RWPE1 (cell line): Measurements from ENCODE around the gene GINS1.
A peak's percentile ranks its signal among the peaks of the same experiment; 100 is the strongest.

Experiments
- CTCF ChIA-PET: fragments of 350-600 bp; sonication (Branson Sonifier 250); formaldehyde crosslinking; extraction: SDS; loops from one replicate; lab custom pipeline; 2021; lab: Yijun Ruan, JAX
- POLR2A ChIA-PET: fragments of 400-600 bp; formaldehyde crosslinking; extraction: SDS; loops from one replicate; lab custom pipeline; 2020; ENCODE audit warnings: antibody characterized with exemption; ENCODE audit not compliant: low non-redundant PET; lab: Yijun Ruan, JAX
- DNase-seq: peaks from one replicate; pipeline ENCODE4 v3.0.0; 2012; ENCODE audit warnings: low spot score
- H3K27ac ChIP-seq: fragments of 450-650 bp; 2 replicates; pipeline ENCODE4 v1.5.1; 2017
- TF ChIP-seq, protein P1 (sequence below): fragments of 450-650 bp; conservative IDR thresholded peaks from 2 replicates; pipeline ENCODE4 v1.5.1; 2017; ENCODE audit warnings: low read depth, mild to moderate bottlenecking

The GINS1 gene

DNA sequence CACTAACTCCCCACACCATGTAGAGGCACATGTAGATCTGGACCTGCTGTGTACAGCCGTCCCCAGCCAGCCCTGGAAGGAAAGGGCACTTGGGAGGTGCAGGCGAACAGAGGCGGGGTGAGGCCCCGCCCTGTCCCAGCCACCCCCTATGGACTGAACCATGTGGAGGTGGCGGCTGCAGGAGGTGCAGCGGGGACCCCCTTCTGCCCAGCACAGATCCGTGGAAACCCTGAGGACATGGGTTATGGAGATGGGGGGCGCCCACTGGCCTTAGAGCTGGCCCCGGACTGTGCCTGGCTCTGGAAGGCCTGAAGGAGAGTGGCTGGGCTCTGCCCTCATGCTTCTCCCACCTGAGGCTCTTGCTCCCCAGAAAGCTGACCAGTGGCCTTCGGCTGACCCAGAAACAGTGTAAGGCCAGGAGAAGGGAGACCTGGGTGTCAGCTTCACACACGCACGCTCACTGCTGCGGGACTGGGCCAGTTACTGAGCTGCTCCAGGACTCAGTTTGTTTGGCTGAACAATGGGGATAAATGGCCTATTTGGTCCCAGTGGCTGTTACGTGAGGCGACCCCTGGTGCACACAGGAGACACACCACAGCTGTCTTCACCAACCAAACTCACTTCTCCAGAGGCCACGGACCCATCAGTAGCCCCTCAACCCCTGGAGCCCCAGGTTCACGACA lies 87.2 kb downstream of the GINS1 start:
- TF ChIP-seq, protein P1, sequence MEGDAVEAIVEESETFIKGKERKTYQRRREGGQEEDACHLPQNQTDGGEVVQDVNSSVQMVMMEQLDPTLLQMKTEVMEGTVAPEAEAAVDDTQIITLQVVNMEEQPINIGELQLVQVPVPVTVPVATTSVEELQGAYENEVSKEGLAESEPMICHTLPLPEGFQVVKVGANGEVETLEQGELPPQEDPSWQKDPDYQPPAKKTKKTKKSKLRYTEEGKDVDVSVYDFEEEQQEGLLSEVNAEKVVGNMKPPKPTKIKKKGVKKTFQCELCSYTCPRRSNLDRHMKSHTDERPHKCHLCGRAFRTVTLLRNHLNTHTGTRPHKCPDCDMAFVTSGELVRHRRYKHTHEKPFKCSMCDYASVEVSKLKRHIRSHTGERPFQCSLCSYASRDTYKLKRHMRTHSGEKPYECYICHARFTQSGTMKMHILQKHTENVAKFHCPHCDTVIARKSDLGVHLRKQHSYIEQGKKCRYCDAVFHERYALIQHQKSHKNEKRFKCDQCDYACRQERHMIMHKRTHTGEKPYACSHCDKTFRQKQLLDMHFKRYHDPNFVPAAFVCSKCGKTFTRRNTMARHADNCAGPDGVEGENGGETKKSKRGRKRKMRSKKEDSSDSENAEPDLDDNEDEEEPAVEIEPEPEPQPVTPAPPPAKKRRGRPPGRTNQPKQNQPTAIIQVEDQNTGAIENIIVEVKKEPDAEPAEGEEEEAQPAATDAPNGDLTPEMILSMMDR, result no peak
- POLR2A ChIA-PET, result no interaction called here

DNA sequence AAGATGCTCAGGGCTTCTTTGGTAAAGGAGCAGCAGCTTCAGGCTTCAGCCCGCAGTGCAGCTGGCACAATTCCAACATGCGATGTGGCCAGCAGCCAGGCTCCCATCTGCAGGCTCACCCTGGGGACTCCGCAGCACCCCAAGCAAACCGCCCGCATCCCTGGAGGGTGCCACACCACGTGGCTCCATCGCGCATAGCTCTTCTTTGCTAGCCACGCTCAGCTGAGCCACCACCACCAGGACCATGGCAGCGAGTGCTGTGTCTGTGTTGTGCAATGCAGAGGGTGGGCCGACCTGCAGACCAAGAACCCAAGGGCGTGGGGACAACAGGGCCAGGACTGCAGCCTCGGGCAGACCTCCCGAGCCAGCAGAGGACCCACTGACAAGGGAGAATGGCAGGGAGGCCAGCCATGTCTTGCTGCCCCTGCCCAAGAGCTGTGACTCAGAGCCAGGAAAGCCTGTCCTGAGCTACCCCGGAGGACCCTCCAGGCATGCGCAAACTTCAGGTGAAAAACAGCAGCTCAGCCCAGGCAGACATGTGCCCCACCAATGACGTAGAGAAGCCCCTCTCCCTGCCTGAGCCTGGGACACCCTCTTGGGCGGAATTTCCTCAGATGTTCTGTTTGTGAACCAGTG lies 87.8 kb downstream of the GINS1 start:
- TF ChIP-seq, protein P1, result no peak
- CTCF ChIA-PET, result no interaction called here
- peak overlapping the region; percentile 57 for H3K27ac ChIP-seq
- POLR2A ChIA-PET, result no interaction called here
- no peak for DNase-seq

More for the DNA sequence above, 87.2 kb downstream of the GINS1 start:
- CTCF ChIA-PET, result no interaction called here
- H3K27ac ChIP-seq, result no peak overlapping the region
- DNase-seq, result no peak

DNA sequence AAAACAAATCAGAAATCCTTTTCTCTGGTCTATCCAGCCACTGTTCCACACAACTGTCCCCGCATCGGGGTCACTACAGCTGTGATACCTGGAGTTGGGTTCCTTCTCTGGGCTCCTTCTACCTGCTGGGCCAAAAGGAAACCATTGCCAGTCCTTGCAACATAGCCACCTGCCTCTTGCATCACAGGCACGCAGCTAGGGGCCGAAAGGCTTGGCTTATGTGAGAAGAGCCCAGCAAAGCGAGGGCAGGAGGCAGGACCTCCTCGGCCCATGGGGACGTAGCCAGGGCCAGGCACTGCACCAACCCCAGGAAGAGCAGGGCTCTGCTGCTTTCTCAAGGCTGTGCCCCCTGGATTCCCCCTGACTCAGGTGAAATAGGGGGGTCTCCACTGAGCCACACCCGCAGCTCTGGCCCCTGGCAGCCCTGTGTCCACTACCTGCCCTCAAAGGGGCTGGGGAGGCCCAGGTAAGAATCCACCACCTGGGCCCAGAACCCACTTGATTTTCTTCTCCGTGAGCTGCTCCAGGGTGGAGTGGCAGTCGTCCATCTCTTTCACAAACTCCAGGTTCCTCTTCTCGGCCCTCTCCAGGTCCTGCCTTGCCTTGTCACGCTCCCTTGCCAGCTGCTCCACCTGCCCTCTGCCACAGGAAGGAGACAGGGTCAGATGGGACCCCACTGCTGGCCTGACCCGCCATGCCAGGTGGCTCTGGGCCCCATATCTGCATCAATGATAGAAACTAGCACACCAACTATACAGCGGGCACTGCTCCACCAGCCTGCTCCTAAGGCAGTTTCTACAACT lies 88.9 kb downstream of the GINS1 start:
- no peak for DNase-seq
- POLR2A ChIA-PET, result interaction anchor here (0.5 kb wide), 1 partner anchor 91 kb away, joined by 4 read pairs; no protein-coding TSS in a partner anchor
- TF ChIP-seq, protein P1, result no peak
- CTCF ChIA-PET, result interaction anchor here (1.1 to 1.3 kb wide), 2 partner anchors 9 to 13 kb away, joined by 3 to 4 read pairs; no protein-coding TSS in a partner anchor
- peak overlapping the region; percentile 57 for H3K27ac ChIP-seq

DNA sequence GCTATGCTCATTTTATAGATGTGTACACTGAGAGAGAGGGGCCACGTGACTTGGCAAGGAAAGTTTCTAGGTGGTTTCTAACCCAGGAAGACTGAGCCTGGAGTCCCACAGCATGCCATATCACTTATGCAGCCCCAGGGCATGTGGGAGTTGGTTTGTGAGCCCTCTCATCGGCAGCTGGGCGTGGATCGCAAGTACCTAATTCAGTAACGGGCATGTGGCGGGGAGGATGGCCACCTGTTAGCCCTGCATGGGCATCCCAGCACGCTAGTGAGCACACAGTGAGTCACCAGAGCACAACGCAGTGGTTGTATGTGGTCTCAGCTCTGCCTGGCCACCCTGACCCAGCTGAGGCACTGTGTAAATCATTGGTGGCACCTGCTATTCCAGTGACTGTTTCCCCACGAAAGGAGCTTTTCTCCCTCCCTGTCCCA lies 89.5 kb downstream of the GINS1 start:
- ChIA-PET CTCF (interaction anchor here (0.5 to 1.3 kb wide), 2 partner anchors 10 to 27 kb away, joined by 3 to 4 read pairs; no protein-coding TSS in a partner anchor), POLR2A (interaction anchor here (0.5 kb wide), 1 partner anchor 92 kb away, joined by 4 read pairs; no protein-coding TSS in a partner anchor)
- peak overlapping the region; percentile 57 for H3K27ac ChIP-seq
- TF ChIP-seq, protein P1, result no peak
- DNase-seq, result peak; percentile 73

DNA sequence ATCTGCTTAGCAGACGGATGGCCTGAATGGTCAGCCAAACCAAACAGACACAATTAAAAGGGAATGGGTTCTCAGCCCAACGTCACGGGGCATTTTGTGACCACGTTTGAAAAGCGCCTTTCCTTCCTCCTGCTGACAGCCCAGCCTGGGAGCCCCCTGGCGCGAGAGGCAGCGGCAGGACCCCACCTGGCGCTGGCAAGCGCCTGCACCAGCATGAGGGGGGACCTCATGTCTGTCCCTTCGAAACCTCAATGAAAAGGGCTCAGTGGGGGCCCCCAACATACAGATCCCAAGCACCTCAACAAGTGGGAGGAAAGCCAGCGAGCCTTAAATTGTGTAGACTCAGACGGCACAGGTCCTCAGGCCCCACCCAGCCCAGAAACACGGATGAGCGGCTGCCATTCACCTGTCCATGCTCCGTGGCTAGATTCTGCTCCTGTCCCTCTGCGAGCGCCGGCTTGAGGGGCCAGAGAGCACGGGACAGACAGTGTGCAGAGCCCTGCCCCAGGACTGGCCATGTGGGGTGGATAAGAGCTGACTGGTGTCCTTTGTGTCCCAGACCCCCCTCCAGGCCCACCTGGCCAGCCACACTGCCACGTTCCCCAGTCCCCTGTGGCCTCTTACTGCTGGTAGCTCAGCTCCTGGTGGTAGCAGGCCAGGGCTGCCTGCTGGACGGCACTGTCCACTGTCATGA lies 90.3 kb downstream of the GINS1 start:
- ChIA-PET POLR2A (no interaction called here), CTCF (interaction anchor here (0.5 to 1.3 kb wide), 2 partner anchors 11 to 28 kb away, joined by 3 to 4 read pairs; no protein-coding TSS in a partner anchor)
- H3K27ac ChIP-seq, result peak overlapping the region; percentile 57
- no peak for DNase-seq
- TF ChIP-seq, protein P1, result no peak
